ENCODE measurements around the gene ZFAND6.
"Not testable (repeated sequence)": the region's sequence is repeated elsewhere in the genome, so short reads cannot be mapped to it uniquely, and the experiment has no call there.

The ZFAND6 gene

DNA sequence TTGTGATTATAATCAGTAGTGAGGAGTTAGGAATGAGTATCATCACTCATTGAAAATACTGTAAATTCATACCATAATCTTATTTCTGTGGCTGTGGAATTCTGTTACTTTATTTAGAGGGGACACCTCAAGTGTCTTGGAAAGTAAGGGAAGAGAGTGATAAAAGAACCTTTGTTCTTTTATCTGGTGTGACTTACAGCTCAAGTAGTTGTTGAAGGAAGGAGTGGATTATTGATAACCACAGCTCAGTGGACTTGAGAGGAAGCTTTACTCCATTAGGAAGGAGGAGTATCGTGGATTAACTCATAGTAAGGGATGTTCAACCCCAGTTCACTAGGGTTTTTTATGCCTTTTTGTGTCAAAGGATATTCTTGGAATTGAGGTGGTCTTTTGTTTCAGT, 61.2 kb downstream of the ZFAND6 start:
- no peaks in the 10 kb centered on the region for H3K27me3 Mint-ChIP-seq
- peaks cover 16% of the 10 kb centered on the region for H3K4me1 Mint-ChIP-seq (ENCODE audit: low read depth)
- H3K27ac Mint-ChIP-seq, result no peak overlapping the region
- H3K9me3 Mint-ChIP-seq, result no peaks in the 10 kb centered on the region
- H3K36me3 Mint-ChIP-seq (ENCODE audit: low read depth), result peaks cover 30% of the 10 kb centered on the region
- H3K4me3 Mint-ChIP-seq, result no peak overlapping the region
- intact Hi-C loops (cut with micrococcal nuclease), result loop anchor here (10.0 kb wide), 1 partner anchor 54 kb away; no protein-coding TSS in a partner anchor

DNA sequence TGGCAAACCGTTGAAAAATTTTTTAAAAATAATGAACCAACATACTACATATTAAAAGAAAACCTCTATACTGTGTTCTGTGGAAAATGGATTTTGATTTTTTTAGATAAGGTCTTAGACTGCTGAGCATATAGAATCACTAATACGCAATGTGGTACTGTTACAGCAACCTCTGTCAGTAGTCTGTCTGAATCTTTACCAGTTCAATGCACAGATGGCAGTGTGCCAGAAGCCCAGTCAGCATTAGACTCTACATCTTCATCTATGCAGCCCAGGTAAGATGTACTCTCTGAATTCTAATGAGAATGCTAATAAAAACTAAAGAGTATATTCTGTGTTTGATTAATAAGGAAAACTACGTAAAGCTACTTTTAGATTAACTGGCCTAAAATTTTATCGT, 62.1 kb downstream of the ZFAND6 start:
- H3K27me3 Mint-ChIP-seq, result no peaks in the 10 kb centered on the region
- no peaks in the 10 kb centered on the region for H3K9me3 Mint-ChIP-seq
- H3K27ac Mint-ChIP-seq, result no peak overlapping the region
- intact Hi-C loops (cut with micrococcal nuclease), result loop anchor here (10.0 kb wide), 1 partner anchor 53 kb away; no protein-coding TSS in a partner anchor
- peaks cover 16% of the 10 kb centered on the region for H3K4me1 Mint-ChIP-seq (ENCODE audit: low read depth)
- H3K4me3 Mint-ChIP-seq, result no peak overlapping the region
- peaks cover 39% of the 10 kb centered on the region for H3K36me3 Mint-ChIP-seq (ENCODE audit: low read depth)

DNA sequence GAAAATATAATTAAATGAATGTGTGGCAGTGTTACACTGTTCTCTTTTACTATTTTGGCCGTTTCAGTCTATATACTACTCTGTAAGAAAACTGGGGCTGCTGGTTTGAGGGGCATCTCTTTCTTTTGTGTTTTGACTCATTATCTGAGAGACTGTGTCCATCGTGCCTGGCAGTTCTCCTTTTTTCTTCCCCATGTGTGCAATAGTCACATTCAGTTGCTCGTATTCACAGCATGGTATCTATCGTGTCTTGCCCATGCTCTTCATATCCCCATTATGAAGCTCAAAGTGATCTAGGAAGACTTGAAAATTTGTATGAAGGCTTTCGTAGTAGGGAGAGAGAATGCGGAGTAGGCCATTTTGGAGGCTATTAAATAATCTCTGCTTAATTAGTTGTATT, 63.6 kb downstream of the ZFAND6 start:
- intact Hi-C loops (cut with micrococcal nuclease), result loop anchor here (10.0 kb wide), 1 partner anchor 52 kb away; no protein-coding TSS in a partner anchor
- Mint-ChIP-seq H3K27ac (no peak overlapping the region), H3K4me3 (no peak overlapping the region), H3K27me3 (no peaks in the 10 kb centered on the region), H3K9me3 (no peaks in the 10 kb centered on the region), H3K4me1 (ENCODE audit: low read depth) (peaks cover 23% of the 10 kb centered on the region), H3K36me3 (ENCODE audit: low read depth) (peaks cover 44% of the 10 kb centered on the region)

DNA sequence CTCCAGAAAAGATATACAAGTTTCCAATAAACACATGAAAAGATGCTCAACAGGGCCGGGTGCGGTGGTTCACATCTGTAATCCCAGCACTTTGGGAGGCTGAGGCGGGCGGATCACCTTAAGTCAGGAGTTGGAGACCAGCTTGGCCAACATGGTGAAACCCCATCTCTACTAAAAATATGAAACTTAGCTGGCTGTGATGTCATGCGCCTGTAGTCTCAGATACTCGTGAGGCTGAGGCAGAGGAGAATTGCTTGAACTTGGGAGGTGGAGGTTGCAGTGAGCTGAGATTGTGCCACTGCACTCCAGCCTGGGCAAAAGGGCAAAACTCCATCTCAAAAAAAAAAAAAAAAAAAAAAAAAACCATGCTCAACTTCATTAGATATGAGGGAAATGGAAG, 67.8 kb downstream of the ZFAND6 start:
- intact Hi-C loops (cut with micrococcal nuclease), result loop anchor here (10.0 kb wide), 1 partner anchor 48 kb away; no protein-coding TSS in a partner anchor
- H3K27ac Mint-ChIP-seq, H3K27me3 Mint-ChIP-seq, H3K4me3 Mint-ChIP-seq, H3K9me3 Mint-ChIP-seq: not testable (repeated sequence)
- Mint-ChIP-seq H3K36me3 (ENCODE audit: low read depth) (peaks cover 59% of the 10 kb centered on the region), H3K4me1 (ENCODE audit: low read depth) (peaks cover 16% of the 10 kb centered on the region)

DNA sequence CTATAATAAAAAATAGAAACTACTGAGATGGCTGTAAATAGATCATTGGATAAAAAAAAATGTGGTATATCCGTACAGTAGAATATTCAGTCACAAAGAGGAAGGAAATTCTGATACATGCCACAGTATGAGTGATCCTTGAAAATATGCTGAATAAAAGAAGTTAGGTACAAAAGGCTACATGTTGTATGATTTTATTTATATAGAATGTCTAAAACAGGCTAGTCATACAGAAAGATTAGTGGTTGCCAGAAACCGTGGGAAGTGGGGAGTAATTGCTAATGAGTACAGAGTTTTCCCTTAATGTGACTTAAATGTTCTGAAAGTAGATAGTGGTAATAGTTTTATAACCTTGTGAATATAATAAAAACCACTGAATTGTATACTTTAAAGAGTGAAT, 68.4 kb downstream of the ZFAND6 start:
- Mint-ChIP-seq H3K4me3 (no peak overlapping the region), H3K9me3 (no peaks in the 10 kb centered on the region), H3K36me3 (ENCODE audit: low read depth) (peaks cover 65% of the 10 kb centered on the region), H3K27me3 (no peaks in the 10 kb centered on the region), H3K4me1 (ENCODE audit: low read depth) (peaks cover 13% of the 10 kb centered on the region), H3K27ac (no peak overlapping the region)
- intact Hi-C loops (cut with micrococcal nuclease), result loop anchor here (10.0 kb wide), 1 partner anchor 47 kb away; no protein-coding TSS in a partner anchor

DNA sequence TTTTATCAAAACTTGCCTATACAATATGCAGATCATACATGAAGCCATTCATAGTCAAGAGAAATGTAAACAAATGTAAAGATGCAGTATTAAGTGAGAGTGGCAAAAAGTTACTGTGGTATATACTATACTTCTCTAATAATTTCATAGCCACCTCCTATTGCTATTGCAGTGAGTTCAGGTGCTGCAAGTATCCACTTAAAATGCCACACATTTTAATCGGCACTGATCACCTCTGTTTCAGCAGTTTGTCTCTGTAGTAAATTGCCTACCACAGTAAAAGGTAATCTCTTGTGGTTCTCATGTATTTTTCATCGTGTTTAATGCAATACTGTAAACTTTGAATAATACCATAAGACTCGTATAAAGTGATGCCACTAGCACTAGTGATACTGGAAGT, 72.9 kb downstream of the ZFAND6 start:
- Mint-ChIP-seq H3K27ac (no peak overlapping the region), H3K36me3 (ENCODE audit: low read depth) (peaks cover 69% of the 10 kb centered on the region), H3K4me3 (no peak overlapping the region), H3K4me1 (ENCODE audit: low read depth) (peaks cover 19% of the 10 kb centered on the region), H3K27me3 (no peaks in the 10 kb centered on the region), H3K9me3 (no peaks in the 10 kb centered on the region)
- intact Hi-C loops (cut with micrococcal nuclease), result no loop called here

DNA sequence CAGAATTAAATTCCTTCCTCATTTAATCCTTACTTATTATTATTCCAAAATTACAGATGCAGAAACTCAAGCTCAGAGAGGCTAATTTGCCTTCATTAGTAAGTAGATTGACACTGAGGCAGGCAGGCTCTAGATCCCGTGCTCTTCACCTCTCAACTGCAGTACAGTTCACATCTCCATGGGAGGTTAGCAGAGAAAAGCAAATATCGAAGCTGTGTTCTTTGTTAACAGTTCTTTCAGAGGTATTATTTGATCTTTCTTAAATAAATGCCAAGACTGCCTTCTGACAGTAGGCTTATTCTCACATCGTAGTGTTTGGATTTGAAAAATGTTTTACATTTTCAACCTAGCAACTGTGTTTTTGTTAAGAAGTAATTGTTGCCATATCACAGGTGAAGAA, 77.4 kb downstream of the ZFAND6 start:
- peaks cover 59% of the 10 kb centered on the region for H3K36me3 Mint-ChIP-seq (ENCODE audit: low read depth)
- H3K4me1 Mint-ChIP-seq (ENCODE audit: low read depth), result peaks cover 27% of the 10 kb centered on the region
- no peak overlapping the region for H3K27ac Mint-ChIP-seq
- no peak overlapping the region for H3K4me3 Mint-ChIP-seq
- intact Hi-C loops (cut with micrococcal nuclease), result no loop called here
- H3K27me3 Mint-ChIP-seq, result no peaks in the 10 kb centered on the region
- H3K9me3 Mint-ChIP-seq, result no peaks in the 10 kb centered on the region

DNA sequence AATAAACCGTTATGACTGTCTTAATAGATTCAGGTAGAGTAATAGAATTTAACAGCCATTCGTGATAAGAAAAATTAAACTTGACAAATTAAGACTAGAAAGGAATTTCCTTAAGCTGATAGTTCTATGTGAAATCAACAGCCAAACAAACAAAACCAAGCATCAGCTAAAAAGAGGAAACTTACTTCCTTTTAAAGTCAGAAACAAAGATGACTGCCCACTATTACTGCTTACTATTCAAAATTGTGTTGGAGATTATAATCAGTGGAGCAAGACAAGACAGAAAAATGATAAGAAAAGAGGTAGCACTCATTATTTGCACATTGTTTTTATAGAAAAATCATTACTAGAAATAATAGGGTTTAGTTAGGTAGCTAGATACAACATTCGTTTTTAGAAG, 79.5 kb downstream of the ZFAND6 start:
- H3K36me3 Mint-ChIP-seq (ENCODE audit: low read depth), result peaks cover 40% of the 10 kb centered on the region
- no peaks in the 10 kb centered on the region for H3K9me3 Mint-ChIP-seq
- H3K4me3 Mint-ChIP-seq, result no peak overlapping the region
- H3K27ac Mint-ChIP-seq, result peak overlapping the region; percentile 25
- peaks cover 27% of the 10 kb centered on the region for H3K4me1 Mint-ChIP-seq (ENCODE audit: low read depth)
- intact Hi-C loops (cut with micrococcal nuclease), result no loop called here
- no peaks in the 10 kb centered on the region for H3K27me3 Mint-ChIP-seq

DNA sequence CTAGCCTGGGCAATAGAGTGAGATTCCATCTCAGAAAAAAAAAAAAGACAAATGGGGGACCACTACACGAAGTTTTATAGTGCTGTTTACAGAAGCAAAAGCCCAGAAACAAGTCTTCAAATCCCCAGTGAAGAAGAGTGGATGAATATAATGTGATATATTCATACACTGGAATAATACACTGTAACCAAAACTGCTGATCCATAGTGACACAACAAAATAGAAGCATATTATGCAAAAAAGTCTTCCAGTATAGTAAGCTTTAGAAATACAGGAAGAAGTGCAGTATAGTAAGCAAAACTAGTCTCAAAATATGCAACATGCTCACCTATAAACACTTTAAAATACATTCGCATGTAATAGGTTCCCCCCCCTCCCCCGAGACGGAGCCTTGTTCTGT, 81.4 kb downstream of the ZFAND6 start:
- H3K36me3 Mint-ChIP-seq (ENCODE audit: low read depth), result peaks cover 22% of the 10 kb centered on the region
- H3K27ac Mint-ChIP-seq, result no peak overlapping the region
- H3K9me3 Mint-ChIP-seq, result no peaks in the 10 kb centered on the region
- no peaks in the 10 kb centered on the region for H3K27me3 Mint-ChIP-seq
- intact Hi-C loops (cut with micrococcal nuclease), result no loop called here
- H3K4me1 Mint-ChIP-seq (ENCODE audit: low read depth), result peaks cover 15% of the 10 kb centered on the region
- H3K4me3 Mint-ChIP-seq, result no peak overlapping the region

DNA sequence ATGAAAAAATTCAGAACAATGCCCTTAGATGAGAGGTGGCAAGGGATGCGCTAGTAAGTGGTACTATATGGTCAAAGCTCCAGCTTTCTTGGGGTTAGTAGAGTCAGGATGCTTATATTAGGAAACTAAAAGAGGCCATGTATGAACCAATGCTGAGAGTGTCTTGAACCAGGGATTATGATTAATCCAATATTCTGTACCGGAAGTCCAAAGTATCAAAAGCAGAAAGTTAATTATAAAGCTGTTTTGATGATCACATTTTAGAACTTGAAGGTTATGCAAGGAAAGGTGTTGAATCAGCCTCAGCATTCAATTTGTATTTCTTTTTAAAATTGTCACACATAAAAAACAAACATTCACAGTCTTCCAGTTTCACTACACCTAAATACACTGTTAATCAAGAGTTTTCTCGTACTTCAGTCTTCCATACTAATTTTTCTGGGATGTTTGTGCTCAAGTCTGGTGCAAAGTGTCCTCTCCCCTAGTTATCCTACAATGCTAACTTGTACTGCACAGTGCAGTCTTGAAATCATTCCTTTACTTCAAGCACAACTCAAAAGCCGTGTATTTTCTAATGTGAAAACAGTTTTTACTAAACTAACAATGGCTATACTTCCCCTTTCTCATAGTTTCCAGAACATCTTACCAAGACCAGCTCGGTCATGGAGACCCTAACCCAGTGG, 82.6 kb downstream of the ZFAND6 start:
- Mint-ChIP-seq H3K4me3 (no peak overlapping the region), H3K9me3 (no peaks in the 10 kb centered on the region), H3K27ac (no peak overlapping the region), H3K4me1 (ENCODE audit: low read depth) (peaks cover 15% of the 10 kb centered on the region), H3K36me3 (ENCODE audit: low read depth) (peaks cover 16% of the 10 kb centered on the region), H3K27me3 (no peaks in the 10 kb centered on the region)
- intact Hi-C loops (cut with micrococcal nuclease), result no loop called here

DNA sequence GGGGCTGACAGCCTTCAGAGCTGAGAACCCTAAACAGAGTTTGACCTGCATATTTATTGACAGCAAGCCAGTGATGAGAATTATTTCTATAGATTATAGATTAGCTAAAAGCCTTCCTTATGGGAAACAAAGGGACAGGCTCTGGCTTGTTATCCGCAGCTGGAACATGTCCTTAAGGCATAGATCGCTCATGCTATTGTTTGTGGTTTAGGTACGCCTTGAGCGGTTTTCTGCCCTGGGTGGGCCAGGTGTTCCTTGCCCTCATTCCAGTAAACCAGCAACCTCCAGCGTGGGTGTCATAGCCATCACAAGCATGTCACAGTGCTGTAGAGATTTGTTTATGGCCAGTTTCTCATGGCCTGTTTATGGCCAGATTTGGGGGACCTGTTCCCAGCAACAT, 83.2 kb downstream of the ZFAND6 start:
- Mint-ChIP-seq H3K36me3 (ENCODE audit: low read depth) (peaks cover 10% of the 10 kb centered on the region), H3K4me1 (ENCODE audit: low read depth) (peaks cover 15% of the 10 kb centered on the region), H3K27ac (no peak overlapping the region), H3K9me3 (no peaks in the 10 kb centered on the region), H3K4me3 (no peak overlapping the region), H3K27me3 (no peaks in the 10 kb centered on the region)
- intact Hi-C loops (cut with micrococcal nuclease), result no loop called here

DNA sequence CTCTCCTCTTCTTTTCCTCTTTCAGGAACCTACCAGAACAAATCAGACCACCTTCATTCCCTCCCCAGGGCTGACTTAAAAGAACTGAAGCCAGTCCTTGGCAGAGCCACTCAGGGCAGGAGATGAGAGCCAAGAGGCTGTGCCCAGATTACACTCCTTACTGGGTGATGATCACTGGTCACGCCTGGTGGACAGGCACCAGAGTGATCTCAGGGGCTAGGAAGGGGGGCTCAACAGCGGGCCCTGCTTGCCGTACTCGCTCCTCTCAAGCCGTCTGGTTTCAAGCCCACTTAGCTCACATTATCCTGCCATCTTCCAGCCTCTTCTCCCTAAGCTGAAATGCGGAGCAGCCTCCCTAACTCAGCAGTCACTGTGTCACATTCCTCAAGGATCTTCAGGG, 91.7 kb downstream of the ZFAND6 start:
- H3K27ac Mint-ChIP-seq, result no peak overlapping the region
- no peaks in the 10 kb centered on the region for H3K9me3 Mint-ChIP-seq
- intact Hi-C loops (cut with micrococcal nuclease), result no loop called here
- H3K27me3 Mint-ChIP-seq, result peaks cover 4% of the 10 kb centered on the region
- no peak overlapping the region for H3K4me3 Mint-ChIP-seq
- peaks cover 6% of the 10 kb centered on the region for H3K36me3 Mint-ChIP-seq (ENCODE audit: low read depth)
- H3K4me1 Mint-ChIP-seq (ENCODE audit: low read depth), result peaks cover 42% of the 10 kb centered on the region

DNA sequence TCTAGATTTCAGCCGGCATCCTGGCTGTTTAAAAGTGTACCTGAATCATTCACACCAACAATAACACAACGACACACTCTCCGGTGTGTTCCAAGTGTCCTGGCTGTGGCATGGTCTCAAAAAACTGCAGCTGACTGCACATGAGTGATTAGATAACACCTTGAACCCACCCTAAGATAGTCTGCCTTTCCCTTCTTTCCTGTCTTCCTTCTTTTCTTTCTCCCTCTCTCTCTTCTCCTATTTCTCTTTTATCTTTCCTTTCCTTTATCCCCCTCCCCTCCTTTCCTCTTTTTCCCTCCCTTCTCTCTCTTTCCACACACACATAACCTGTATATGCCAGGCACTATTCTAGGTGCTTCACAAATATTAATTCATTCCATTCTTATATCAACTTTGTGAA, 92.1 kb downstream of the ZFAND6 start:
- Mint-ChIP-seq H3K4me1 (ENCODE audit: low read depth) (peaks cover 46% of the 10 kb centered on the region), H3K9me3 (no peaks in the 10 kb centered on the region), H3K27ac (peak overlapping the region; percentile 46), H3K27me3 (peaks cover 4% of the 10 kb centered on the region), H3K36me3 (ENCODE audit: low read depth) (peaks cover 6% of the 10 kb centered on the region), H3K4me3 (no peak overlapping the region)
- intact Hi-C loops (cut with micrococcal nuclease), result no loop called here

DNA sequence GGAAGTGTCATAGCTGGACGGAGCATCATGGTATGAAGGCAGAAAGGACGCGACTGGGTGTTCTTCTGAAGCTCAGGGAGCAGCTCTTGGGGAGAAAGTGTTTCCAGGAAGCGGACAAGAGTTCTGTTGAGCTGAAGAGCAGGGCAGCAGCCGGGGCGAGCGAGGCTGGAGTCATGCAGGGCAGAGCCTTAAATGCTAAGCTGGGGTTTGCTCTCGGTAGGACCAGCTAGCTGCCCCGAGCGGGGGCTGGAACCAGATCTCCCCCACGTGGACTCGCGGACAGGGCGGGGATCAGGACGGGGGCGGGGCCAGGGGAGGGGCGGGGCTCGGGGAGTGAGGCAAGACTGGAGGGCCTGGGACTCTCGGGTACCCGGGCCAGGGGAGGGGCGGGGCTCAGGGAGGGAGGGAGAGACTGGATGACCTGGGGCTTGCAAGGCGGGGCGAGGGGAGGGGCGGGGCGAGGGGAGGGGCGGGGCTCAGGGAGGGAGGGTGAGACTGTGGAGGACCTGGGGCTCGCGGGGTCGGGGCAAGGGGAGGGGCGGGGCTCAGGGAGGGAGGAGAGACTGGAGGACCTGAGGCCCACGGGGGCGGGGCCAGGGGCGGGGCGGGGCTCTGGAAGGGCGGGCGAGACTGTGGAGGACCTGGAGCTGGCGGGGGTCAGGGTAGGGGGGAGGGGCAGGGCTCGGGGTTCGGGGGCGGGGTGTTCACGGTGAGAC, 92.9 kb downstream of the ZFAND6 start:
- peak overlapping the region; percentile 82 for H3K27ac Mint-ChIP-seq
- intact Hi-C loops (cut with micrococcal nuclease), result loop anchor here (2.0 kb wide), 1 partner anchor 94 kb away; the partner anchor contains the start of gene ZFAND6

More for the DNA sequence above, 92.9 kb downstream of the ZFAND6 start:
- peaks cover 6% of the 10 kb centered on the region for H3K36me3 Mint-ChIP-seq (ENCODE audit: low read depth)
- peaks cover 50% of the 10 kb centered on the region for H3K4me1 Mint-ChIP-seq (ENCODE audit: low read depth)
- no peaks in the 10 kb centered on the region for H3K9me3 Mint-ChIP-seq
- H3K4me3 Mint-ChIP-seq, result peak overlapping the region; percentile 86
- peaks cover 4% of the 10 kb centered on the region for H3K27me3 Mint-ChIP-seq
